Measurements from ENCODE around the gene TIAM1.

The TIAM1 gene

DNA sequence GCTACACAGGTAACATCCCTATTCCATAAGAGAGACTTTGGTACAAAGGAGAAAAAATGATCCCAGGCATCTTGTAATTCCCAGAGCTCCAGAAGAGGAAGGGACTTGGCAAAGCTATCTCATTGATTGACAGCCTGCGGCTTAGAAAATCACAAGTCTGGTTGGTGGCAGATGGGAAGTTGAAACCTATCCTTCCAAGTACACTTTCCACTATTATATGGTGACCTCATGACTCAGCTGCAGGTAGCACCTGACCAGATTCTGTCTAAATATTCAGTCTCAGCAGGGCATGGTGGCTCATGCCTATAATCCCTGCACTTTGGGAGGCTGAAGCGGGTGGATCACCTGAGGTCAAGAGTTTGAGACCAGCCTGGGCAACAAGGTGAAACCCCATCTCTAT lies 89.9 kb downstream of the TIAM1 start:
- no peaks in the 10 kb centered on the region for H3K27me3 ChIP-seq (ENCODE audit: control insufficient read depth, insufficient read depth, low read length)
- no peak overlapping the region for H3K9ac ChIP-seq (ENCODE audit: low read length)

GRCh38 chr21:31253684-31254083 lies 90.4 kb downstream of the TIAM1 start:
- no peak overlapping the region for H3K27ac ChIP-seq (ENCODE audit: low read depth, low read length)

More for the DNA sequence above, 89.9 kb downstream of the TIAM1 start:
- Histone ChIP-seq H3K4me3 (ENCODE audit: low read depth, low read length) (no peak overlapping the region), H3K36me3 (ENCODE audit: control insufficient read depth, insufficient read depth, low read length) (no peaks in the 10 kb centered on the region), H3K9me3 (ENCODE audit: control insufficient read depth, insufficient read depth, low read depth, low read length) (no peaks in the 10 kb centered on the region), H3K27ac (ENCODE audit: low read depth, low read length) (no peak overlapping the region), H3K4me1 (ENCODE audit: control insufficient read depth, insufficient read depth, low read length) (peaks cover 29% of the 10 kb centered on the region)

DNA sequence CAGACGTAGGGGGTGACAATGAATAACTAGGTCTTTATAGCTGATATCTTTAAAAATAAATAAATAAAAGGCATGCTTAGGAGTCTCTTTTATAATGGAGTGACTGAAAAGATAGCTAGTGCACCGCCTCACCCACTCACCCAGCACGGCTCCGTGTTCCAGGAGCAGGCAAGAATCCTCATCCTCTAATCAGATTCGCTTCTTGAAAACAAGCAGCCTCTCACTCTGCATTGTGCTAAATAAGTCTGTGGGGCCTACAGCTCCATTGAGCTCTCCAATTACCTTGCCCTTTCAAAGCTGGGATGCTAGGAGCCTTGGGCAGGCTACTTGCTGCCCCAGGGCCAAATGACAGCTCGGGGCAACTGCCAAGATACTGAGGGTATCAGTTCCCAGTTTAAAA lies 91.5 kb downstream of the TIAM1 start:
- Histone ChIP-seq H3K9me3 (ENCODE audit: control insufficient read depth, insufficient read depth, low read depth, low read length) (no peaks in the 10 kb centered on the region), H3K9ac (ENCODE audit: low read length) (no peak overlapping the region), H3K4me1 (ENCODE audit: control insufficient read depth, insufficient read depth, low read length) (peaks cover 24% of the 10 kb centered on the region), H3K27me3 (ENCODE audit: control insufficient read depth, insufficient read depth, low read length) (no peaks in the 10 kb centered on the region), H3K4me3 (ENCODE audit: low read depth, low read length) (no peak overlapping the region), H3K27ac (ENCODE audit: low read depth, low read length) (no peak overlapping the region), H3K36me3 (ENCODE audit: control insufficient read depth, insufficient read depth, low read length) (no peaks in the 10 kb centered on the region)

More at GRCh38 chr21:31253684-31254083, 90.4 kb downstream of the TIAM1 start:
- Histone ChIP-seq H3K4me3 (ENCODE audit: low read depth, low read length) (no peak overlapping the region), H3K4me1 (ENCODE audit: control insufficient read depth, insufficient read depth, low read length) (peaks cover 29% of the 10 kb centered on the region), H3K9ac (ENCODE audit: low read length) (no peak overlapping the region), H3K27me3 (ENCODE audit: control insufficient read depth, insufficient read depth, low read length) (no peaks in the 10 kb centered on the region), H3K9me3 (ENCODE audit: control insufficient read depth, insufficient read depth, low read depth, low read length) (no peaks in the 10 kb centered on the region), H3K36me3 (ENCODE audit: control insufficient read depth, insufficient read depth, low read length) (no peaks in the 10 kb centered on the region)

- no peaks in the 10 kb centered on the region for H3K27me3 ChIP-seq (ENCODE audit: control insufficient read depth, insufficient read depth, low read length)
- no peak overlapping the region; the same call in 1 of the 2 replicates for H3K27ac ChIP-seq (ENCODE audit: low read depth, low read length)
- no peak overlapping the region for H3K9ac ChIP-seq (ENCODE audit: low read length)
- no peak overlapping the region for H3K4me3 ChIP-seq (ENCODE audit: low read depth, low read length)
- H3K36me3 ChIP-seq (ENCODE audit: control insufficient read depth, insufficient read depth, low read length) = no peaks in the 10 kb centered on the region
- H3K9me3 ChIP-seq (ENCODE audit: control insufficient read depth, insufficient read depth, low read depth, low read length) = no peaks in the 10 kb centered on the region
- H3K4me1 ChIP-seq (ENCODE audit: control insufficient read depth, insufficient read depth, low read length) = peaks cover 22% of the 10 kb centered on the region
These were observed 92.0 kb downstream of the TIAM1 start for GRCh38 chr21:31252091-31252490.

GRCh38 chr21:31251686-31252085 lies 92.4 kb downstream of the TIAM1 start:
- H3K9ac ChIP-seq (ENCODE audit: low read length) = no peak overlapping the region
- peaks cover 22% of the 10 kb centered on the region for H3K4me1 ChIP-seq (ENCODE audit: control insufficient read depth, insufficient read depth, low read length)
- H3K9me3 ChIP-seq (ENCODE audit: control insufficient read depth, insufficient read depth, low read depth, low read length) = no peaks in the 10 kb centered on the region
- H3K27me3 ChIP-seq (ENCODE audit: control insufficient read depth, insufficient read depth, low read length) = no peaks in the 10 kb centered on the region
- H3K27ac ChIP-seq (ENCODE audit: low read depth, low read length) = no peak overlapping the region; the same call in 1 of the 2 replicates
- H3K36me3 ChIP-seq (ENCODE audit: control insufficient read depth, insufficient read depth, low read length) = no peaks in the 10 kb centered on the region; the same call in 1 of the 2 replicates
- no peak overlapping the region for H3K4me3 ChIP-seq (ENCODE audit: low read depth, low read length)

DNA sequence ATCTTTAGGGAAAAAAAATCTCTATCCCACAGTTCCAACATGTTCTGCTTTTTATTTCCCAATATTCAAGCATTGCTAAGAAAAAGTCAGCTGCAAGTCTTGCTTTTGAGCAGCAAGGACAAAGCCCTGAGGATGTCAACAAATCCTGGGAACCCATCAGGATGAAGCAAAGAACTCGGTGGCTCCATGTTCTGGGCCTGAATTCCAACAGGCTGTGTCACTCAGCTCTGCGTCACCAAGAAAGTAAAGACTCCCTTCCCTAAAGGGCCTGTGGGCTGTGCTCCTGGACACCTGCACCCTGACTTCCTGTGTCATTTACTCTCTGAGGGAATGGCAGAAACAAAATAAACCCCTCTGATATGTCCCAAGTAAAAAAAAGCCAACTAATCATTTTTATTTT lies 95.5 kb downstream of the TIAM1 start:
- H3K27me3 ChIP-seq (ENCODE audit: control insufficient read depth, insufficient read depth, low read length) = no peaks in the 10 kb centered on the region
- H3K4me1 ChIP-seq (ENCODE audit: control insufficient read depth, insufficient read depth, low read length) = peaks cover 7% of the 10 kb centered on the region; the same call in 1 of the 2 replicates

DNA sequence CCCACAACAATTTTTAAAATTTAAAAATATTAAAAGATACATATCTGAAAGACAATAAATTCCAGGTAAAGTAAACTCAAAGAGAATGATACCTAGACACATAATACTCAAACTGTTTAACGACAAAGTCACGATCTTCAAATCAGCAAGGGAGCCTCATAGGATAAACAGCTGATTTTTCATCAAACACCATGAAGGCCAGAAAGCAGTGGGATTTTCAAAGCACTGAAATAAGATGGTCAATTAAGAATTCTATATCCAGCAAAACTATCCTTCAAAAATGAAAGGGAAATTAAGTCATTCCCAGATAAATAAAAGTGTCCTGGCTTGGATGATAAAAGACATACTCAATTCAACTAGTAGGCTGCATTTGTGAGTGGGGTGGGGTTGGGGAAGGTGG lies 100.5 kb downstream of the TIAM1 start:
- Histone ChIP-seq H3K27ac (ENCODE audit: low read depth, low read length) (no peak overlapping the region), H3K4me1 (ENCODE audit: control insufficient read depth, insufficient read depth, low read length) (no peaks in the 10 kb centered on the region), H3K9ac (ENCODE audit: low read length) (no peak overlapping the region), H3K9me3 (ENCODE audit: control insufficient read depth, insufficient read depth, low read depth, low read length) (peaks cover 40% of the 10 kb centered on the region), H3K36me3 (ENCODE audit: control insufficient read depth, insufficient read depth, low read length) (peaks cover 48% of the 10 kb centered on the region), H3K4me3 (ENCODE audit: low read depth, low read length) (no peak overlapping the region), H3K27me3 (ENCODE audit: control insufficient read depth, insufficient read depth, low read length) (no peaks in the 10 kb centered on the region)

More for the DNA sequence above, 95.5 kb downstream of the TIAM1 start:
- Histone ChIP-seq H3K9me3 (ENCODE audit: control insufficient read depth, insufficient read depth, low read depth, low read length) (peaks cover 15% of the 10 kb centered on the region; the same call in 1 of the 2 replicates), H3K27ac (ENCODE audit: low read depth, low read length) (no peak overlapping the region), H3K36me3 (ENCODE audit: control insufficient read depth, insufficient read depth, low read length) (peaks cover 21% of the 10 kb centered on the region), H3K4me3 (ENCODE audit: low read depth, low read length) (no peak overlapping the region), H3K9ac (ENCODE audit: low read length) (no peak overlapping the region)

- no peak overlapping the region for H3K4me3 ChIP-seq (ENCODE audit: low read depth, low read length)
- no peak overlapping the region for H3K9ac ChIP-seq (ENCODE audit: low read length)
- no peaks in the 10 kb centered on the region for H3K4me1 ChIP-seq (ENCODE audit: control insufficient read depth, insufficient read depth, low read length)
- no peaks in the 10 kb centered on the region for H3K27me3 ChIP-seq (ENCODE audit: control insufficient read depth, insufficient read depth, low read length)
- H3K27ac ChIP-seq (ENCODE audit: low read depth, low read length) = no peak overlapping the region
- peaks cover 15% of the 10 kb centered on the region; the same call in 1 of the 2 replicates for H3K36me3 ChIP-seq (ENCODE audit: control insufficient read depth, insufficient read depth, low read length)
- peaks cover 13% of the 10 kb centered on the region for H3K9me3 ChIP-seq (ENCODE audit: control insufficient read depth, insufficient read depth, low read depth, low read length)
These were observed 107.5 kb downstream of the TIAM1 start for GRCh38 chr21:31236528-31236927.

- Histone ChIP-seq H3K4me1 (ENCODE audit: control insufficient read depth, insufficient read depth, low read length) (no peaks in the 10 kb centered on the region), H3K4me3 (ENCODE audit: low read depth, low read length) (no peak overlapping the region), H3K9ac (ENCODE audit: low read length) (no peak overlapping the region), H3K27me3 (ENCODE audit: control insufficient read depth, insufficient read depth, low read length) (no peaks in the 10 kb centered on the region), H3K9me3 (ENCODE audit: control insufficient read depth, insufficient read depth, low read depth, low read length) (peaks cover 7% of the 10 kb centered on the region), H3K27ac (ENCODE audit: low read depth, low read length) (no peak overlapping the region), H3K36me3 (ENCODE audit: control insufficient read depth, insufficient read depth, low read length) (peaks cover 8% of the 10 kb centered on the region; the same call in 1 of the 2 replicates)
These were observed 108.2 kb downstream of the TIAM1 start for GRCh38 chr21:31235671-31236450.

- no peaks in the 10 kb centered on the region for H3K9me3 ChIP-seq (ENCODE audit: control insufficient read depth, insufficient read depth, low read depth, low read length)
- no peak overlapping the region for H3K9ac ChIP-seq (ENCODE audit: low read length)
- no peak overlapping the region for H3K4me3 ChIP-seq (ENCODE audit: low read depth, low read length)
- no peak overlapping the region for H3K27ac ChIP-seq (ENCODE audit: low read depth, low read length)
- no peaks in the 10 kb centered on the region for H3K27me3 ChIP-seq (ENCODE audit: control insufficient read depth, insufficient read depth, low read length)
- H3K4me1 ChIP-seq (ENCODE audit: control insufficient read depth, insufficient read depth, low read length) = no peaks in the 10 kb centered on the region
- H3K36me3 ChIP-seq (ENCODE audit: control insufficient read depth, insufficient read depth, low read length) = no peaks in the 10 kb centered on the region
These were observed 109.1 kb downstream of the TIAM1 start for GRCh38 chr21:31234936-31235335.

DNA sequence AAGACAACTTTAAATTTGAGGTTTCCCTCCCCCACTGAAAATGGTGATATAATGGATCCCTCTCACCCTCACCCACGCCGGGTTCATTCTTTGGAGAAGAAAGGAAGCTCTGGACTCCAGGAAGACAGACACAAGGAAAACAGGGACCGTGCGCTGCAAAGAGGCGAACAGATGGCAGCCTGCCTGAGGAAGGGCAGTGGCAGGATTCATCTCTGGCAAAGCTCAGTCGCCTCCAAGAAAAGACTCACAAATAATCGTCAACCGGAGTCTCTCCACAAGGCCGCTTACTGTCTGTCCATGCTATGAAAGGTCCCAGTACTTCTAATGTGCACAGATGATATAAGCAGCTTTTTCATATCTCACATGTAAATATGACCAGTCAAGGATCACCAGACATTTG lies 110.3 kb downstream of the TIAM1 start:
- H3K9ac ChIP-seq (ENCODE audit: low read length) = no peak overlapping the region
- H3K9me3 ChIP-seq (ENCODE audit: control insufficient read depth, insufficient read depth, low read depth, low read length) = no peaks in the 10 kb centered on the region
- no peaks in the 10 kb centered on the region for H3K4me1 ChIP-seq (ENCODE audit: control insufficient read depth, insufficient read depth, low read length)
- H3K4me3 ChIP-seq (ENCODE audit: low read depth, low read length) = no peak overlapping the region
- no peaks in the 10 kb centered on the region for H3K36me3 ChIP-seq (ENCODE audit: control insufficient read depth, insufficient read depth, low read length)
- H3K27ac ChIP-seq (ENCODE audit: low read depth, low read length) = no peak overlapping the region
- H3K27me3 ChIP-seq (ENCODE audit: control insufficient read depth, insufficient read depth, low read length) = no peaks in the 10 kb centered on the region

Data from HUES6 (cell line).